Esophagus muscularis mucosa (tissue), 4 donors: ENCODE data around the gene IL23A. TPM values are rescaled to one million over a fixed set of nuclear protein-coding genes. Genes with fewer than 3 reads are reported as not detected.

Experiments
- DNase-seq: peaks from one replicate; pipeline ENCODE4 v3.0.0-alpha.2; 2017; ENCODE audit errors: extremely low spot score
- H3K27ac ChIP-seq, 4 donors: fragments of 200-600 bp; sonication (generic); replicated peaks in 1 of 4; 1 replicate in 3 of 4; 2 replicates in 1 of 4; pipeline ENCODE4 v1.5.1; 2016 to 2019; ENCODE audit warnings: mild to moderate bottlenecking in 1 of 4
- H3K27me3 ChIP-seq, 4 donors: fragments of 200-600 bp; sonication (generic); one replicate each; pipeline versions ENCODE4 v1.5.1 to v1.6.0; 2016 to 2019
- H3K36me3 ChIP-seq, 4 donors: fragments of 200-600 bp; sonication (generic); one replicate each; pipeline ENCODE4 v1.5.1; 2016 to 2019
- H3K4me1 ChIP-seq, 4 donors: fragments of 200-600 bp; sonication (generic); one replicate each; pipeline ENCODE4 v1.5.1; 2016 to 2019
- H3K4me3 ChIP-seq, 4 donors: fragments of 200-600 bp; sonication (generic); 1 replicate in 2 of 4; 2 replicates in 2 of 4; pipeline ENCODE4 v1.5.1; 2016 to 2019; ENCODE audit warnings: mild to moderate bottlenecking in 4 of 4, moderate library complexity in 1 of 4
- H3K9me3 ChIP-seq, 4 donors: fragments of 200-600 bp; sonication (generic); 1 replicate in 3 of 4; 2 replicates in 1 of 4; pipeline ENCODE4 v1.5.1; 2016 to 2019
- EP300 ChIP-seq: sonication (generic); formaldehyde crosslinking; IDR thresholded peaks from one replicate; pipeline ENCODE4 v1.6.1; 2017; ENCODE audit warnings: antibody characterized with exemption
- POLR2A ChIP-seq: fragments of 450-650 bp; IDR thresholded peaks from one replicate; pipeline ENCODE4 v1.6.1; 2017; ENCODE audit warnings: antibody characterized with exemption, moderate library complexity, mild to moderate bottlenecking, low read depth
- POLR2AphosphoS5 ChIP-seq, 2 donors: sonication (generic); formaldehyde crosslinking; IDR thresholded peaks; one replicate each; pipeline ENCODE4 v1.6.1; 2017; ENCODE audit warnings: antibody characterized with exemption in 2 of 2
- WGBS: methylation state at CpG from one replicate; pipeline ENCODE4 v1.1.5; 2018; 5-methylcytosine and 5-hydroxymethylcytosine counted together
- intact Hi-C: fragments of 100-400 bp; cut with DNase I; formaldehyde crosslinking; loops from one replicate; pipeline ENCODE4 v1.15.1; 2023
- total RNA-seq, 4 donors: library from RNA; depleted of rRNA; stranded (reverse); fragments of >200 nt; gene quantifications; one replicate each; pipeline versions ENCODE4 v1.1.0 to v1.2.1, GENCODE V29; 2016
- TF ChIP-seq, protein P1 (sequence below), 3 experiments: fragments of 200-600 bp in 2 of 3; fragments of 450-650 bp in 1 of 3; sonication (generic) in 2 of 3; IDR thresholded peaks; one replicate each; pipeline ENCODE4 v1.5.1; 2017 to 2019; ENCODE audit warnings: antibody characterized with exemption in 3 of 3, mild to moderate bottlenecking in 2 of 3, moderate library complexity in 1 of 3

The IL23A gene
- total RNA-seq, 4 donors from 2014 or later = not detected

- TF ChIP-seq EP300 = no peak
- TF ChIP-seq POLR2AphosphoS5 (IDR thresholded peaks at IDR 0.05) = no peak
- no peak for TF ChIP-seq POLR2A
- TF ChIP-seq, protein P1, sequence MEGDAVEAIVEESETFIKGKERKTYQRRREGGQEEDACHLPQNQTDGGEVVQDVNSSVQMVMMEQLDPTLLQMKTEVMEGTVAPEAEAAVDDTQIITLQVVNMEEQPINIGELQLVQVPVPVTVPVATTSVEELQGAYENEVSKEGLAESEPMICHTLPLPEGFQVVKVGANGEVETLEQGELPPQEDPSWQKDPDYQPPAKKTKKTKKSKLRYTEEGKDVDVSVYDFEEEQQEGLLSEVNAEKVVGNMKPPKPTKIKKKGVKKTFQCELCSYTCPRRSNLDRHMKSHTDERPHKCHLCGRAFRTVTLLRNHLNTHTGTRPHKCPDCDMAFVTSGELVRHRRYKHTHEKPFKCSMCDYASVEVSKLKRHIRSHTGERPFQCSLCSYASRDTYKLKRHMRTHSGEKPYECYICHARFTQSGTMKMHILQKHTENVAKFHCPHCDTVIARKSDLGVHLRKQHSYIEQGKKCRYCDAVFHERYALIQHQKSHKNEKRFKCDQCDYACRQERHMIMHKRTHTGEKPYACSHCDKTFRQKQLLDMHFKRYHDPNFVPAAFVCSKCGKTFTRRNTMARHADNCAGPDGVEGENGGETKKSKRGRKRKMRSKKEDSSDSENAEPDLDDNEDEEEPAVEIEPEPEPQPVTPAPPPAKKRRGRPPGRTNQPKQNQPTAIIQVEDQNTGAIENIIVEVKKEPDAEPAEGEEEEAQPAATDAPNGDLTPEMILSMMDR (IDR thresholded peaks at IDR 0.05) = no peak
- no peaks in the 10 kb centered on the region for H3K27me3 ChIP-seq
- intact Hi-C loops = no loop called here
- no peaks in the 10 kb centered on the region for H3K9me3 ChIP-seq
- 68% methylated on average over 5 of the region's 5 CpGs for WGBS
- peaks cover 0 to 16% (median 13%) of the 10 kb centered on the region in 4 donors for H3K36me3 ChIP-seq
- DNase-seq = no peak
- H3K4me3 ChIP-seq = peak overlapping the region; percentile 84 to 93 (median 85)
- H3K4me1 ChIP-seq = peaks cover 58 to 84% (median 72%) of the 10 kb centered on the region in 4 donors
- peak overlapping the region; percentile 90 to 98 (median 96) for H3K27ac ChIP-seq
Observed at GRCh38 chr12:56298828-56299227, 39.9 kb upstream of the IL23A start.

- no peaks in the 10 kb centered on the region for H3K9me3 ChIP-seq
- no peak for DNase-seq
- H3K27ac ChIP-seq = peak overlapping the region; percentile 90 to 98 (median 96)
- H3K4me1 ChIP-seq = peaks cover 58 to 78% (median 68%) of the 10 kb centered on the region in 4 donors
- TF ChIP-seq POLR2A (no peak), POLR2AphosphoS5 (IDR thresholded peaks at IDR 0.05) (no peak), EP300 (no peak)
- TF ChIP-seq, protein P1 (IDR thresholded peaks at IDR 0.05) = no peak
- H3K4me3 ChIP-seq = peak overlapping the region; percentile 84 to 93 (median 85)
- intact Hi-C loops = no loop called here
- peaks cover 0 to 22% (median 14%) of the 10 kb centered on the region in 4 donors for H3K36me3 ChIP-seq
- H3K27me3 ChIP-seq = no peaks in the 10 kb centered on the region
- WGBS = 1% methylated on average over 10 of the region's 10 CpGs
Observed at GRCh38 chr12:56299308-56299852, 39.3 kb upstream of the IL23A start.

- Histone ChIP-seq H3K27me3 (no peaks in the 10 kb centered on the region), H3K4me3 (peak within 1 kb of the TSS; percentile 84 to 93 (median 85)), H3K9me3 (no peaks in the 10 kb centered on the region), H3K36me3 (peaks cover 0 to 22% (median 18%) of the 10 kb centered on the region in 4 donors), H3K4me1 (peaks cover 54 to 72% (median 66%) of the 10 kb centered on the region in 4 donors), H3K27ac (peak within 1 kb of the TSS; percentile 90 to 98 (median 96))
- peak; percentile 100 for DNase-seq
- under 1% methylated on average over 35 of the region's 63 CpGs for WGBS
- intact Hi-C loops = no loop called here
- TF ChIP-seq EP300 (no peak), POLR2AphosphoS5 (IDR thresholded peaks at IDR 0.05) (peak; percentile 79 to 92), POLR2A (peak; percentile 69)
Observed at GRCh38 chr12:56299853-56300643, 38.6 kb upstream of the IL23A start, which contains the start of gene CS. Gene CS, minus strand, starts transcription at chr12:56300330. Its CDS starts 129 bp downstream, at chr12:56300201.

GRCh38 chr12:56300644-56301464 lies 37.8 kb upstream of the IL23A start:
- Histone ChIP-seq H3K27ac (peak overlapping the region; percentile 90 to 98 (median 96)), H3K4me1 (peaks cover 54 to 66% (median 62%) of the 10 kb centered on the region in 4 donors), H3K9me3 (no peaks in the 10 kb centered on the region), H3K27me3 (no peaks in the 10 kb centered on the region), H3K4me3 (peak overlapping the region; percentile 84 to 93 (median 85)), H3K36me3 (peaks cover 0 to 27% (median 24%) of the 10 kb centered on the region in 4 donors)
- intact Hi-C loops = no loop called here
- peak; percentile 92 for DNase-seq
- TF ChIP-seq POLR2A (no peak), EP300 (no peak), POLR2AphosphoS5 (IDR thresholded peaks at IDR 0.05) (no peak)
- TF ChIP-seq, protein P1 (IDR thresholded peaks at IDR 0.05) = no peak
- 41% methylated on average over 21 of the region's 21 CpGs for WGBS
